ENCODE data around the gene RRAGC.

GRCh38 chr1:38790422-38791163, 69.0 kb downstream of the RRAGC start:
- TF ChIP-seq, protein P1, sequence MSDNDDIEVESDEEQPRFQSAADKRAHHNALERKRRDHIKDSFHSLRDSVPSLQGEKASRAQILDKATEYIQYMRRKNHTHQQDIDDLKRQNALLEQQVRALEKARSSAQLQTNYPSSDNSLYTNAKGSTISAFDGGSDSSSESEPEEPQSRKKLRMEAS (IDR thresholded peaks at IDR 0.05): no peak
- TF ChIP-seq EGR1 (IDR thresholded peaks at IDR 0.05): no peak
- TF ChIP-seq TAF1 (IDR thresholded peaks at IDR 0.05; ENCODE audit: low read depth): no peak
- no peak for TF ChIP-seq CEBPB (IDR thresholded peaks at IDR 0.05)
- no peak for TF ChIP-seq FOXM1 (IDR thresholded peaks at IDR 0.05; ENCODE audit: borderline replicate concordance, low read depth)
- no peak for TF ChIP-seq TEAD4 (IDR thresholded peaks at IDR 0.05)
- TF ChIP-seq EP300 (IDR thresholded peaks at IDR 0.05; ENCODE audit: borderline replicate concordance): no peak

Measured in Ishikawa (cell line).